ENCODE measurements around the gene MRGPRD.

DNA sequence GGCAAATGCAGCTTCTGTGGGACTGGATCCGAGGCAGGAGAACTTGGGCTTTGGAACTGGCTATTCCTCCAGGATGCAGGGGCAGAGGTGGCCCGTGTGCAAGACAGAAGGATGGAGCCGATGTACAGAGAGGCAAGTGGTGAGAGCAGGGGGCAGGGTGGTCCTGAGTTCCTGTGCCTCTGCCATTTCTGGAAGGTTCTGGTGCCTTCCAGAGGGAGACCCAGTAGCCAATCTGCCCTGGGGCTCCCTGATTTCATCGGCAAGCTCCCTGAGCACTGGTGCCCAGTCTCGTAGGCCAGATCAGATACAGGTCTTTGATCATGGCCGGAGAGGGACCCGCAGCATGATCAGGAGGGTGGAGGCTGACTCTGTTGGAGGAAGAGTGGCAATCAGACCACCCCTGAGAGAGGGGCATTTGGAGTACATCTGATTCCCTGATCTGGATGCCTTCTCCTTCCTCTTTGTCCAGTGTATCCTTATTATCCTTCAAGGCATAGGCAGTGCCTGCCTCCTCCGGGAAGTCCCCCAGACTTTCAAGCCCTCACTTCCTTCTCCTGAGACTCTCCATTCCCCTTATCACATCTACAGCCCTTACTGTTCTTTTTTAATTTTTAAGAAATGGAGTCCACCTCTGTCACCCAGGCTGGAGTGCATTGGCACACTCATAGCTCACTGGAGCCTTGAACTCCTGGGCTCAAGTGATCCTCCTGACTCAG, 9.7 kb downstream of the MRGPRD start:
- TF ChIP-seq, protein P1, sequence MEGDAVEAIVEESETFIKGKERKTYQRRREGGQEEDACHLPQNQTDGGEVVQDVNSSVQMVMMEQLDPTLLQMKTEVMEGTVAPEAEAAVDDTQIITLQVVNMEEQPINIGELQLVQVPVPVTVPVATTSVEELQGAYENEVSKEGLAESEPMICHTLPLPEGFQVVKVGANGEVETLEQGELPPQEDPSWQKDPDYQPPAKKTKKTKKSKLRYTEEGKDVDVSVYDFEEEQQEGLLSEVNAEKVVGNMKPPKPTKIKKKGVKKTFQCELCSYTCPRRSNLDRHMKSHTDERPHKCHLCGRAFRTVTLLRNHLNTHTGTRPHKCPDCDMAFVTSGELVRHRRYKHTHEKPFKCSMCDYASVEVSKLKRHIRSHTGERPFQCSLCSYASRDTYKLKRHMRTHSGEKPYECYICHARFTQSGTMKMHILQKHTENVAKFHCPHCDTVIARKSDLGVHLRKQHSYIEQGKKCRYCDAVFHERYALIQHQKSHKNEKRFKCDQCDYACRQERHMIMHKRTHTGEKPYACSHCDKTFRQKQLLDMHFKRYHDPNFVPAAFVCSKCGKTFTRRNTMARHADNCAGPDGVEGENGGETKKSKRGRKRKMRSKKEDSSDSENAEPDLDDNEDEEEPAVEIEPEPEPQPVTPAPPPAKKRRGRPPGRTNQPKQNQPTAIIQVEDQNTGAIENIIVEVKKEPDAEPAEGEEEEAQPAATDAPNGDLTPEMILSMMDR (IDR thresholded peaks at IDR 0.05), result no peak
- TF ChIP-seq POLR2A (IDR thresholded peaks at IDR 0.05) (no peak), EP300 (IDR thresholded peaks at IDR 0.05) (no peak)
